ENCODE results near the gene ABCF1. TPM values are rescaled to one million over a fixed set of nuclear protein-coding genes. Genes with fewer than 3 reads are reported as not detected.

ABCF1 gene
- total RNA-seq, 3 donors from 2014 or later (not counting 1 experiment from before 2014, with no cell fraction given), result 91.4 to 138 (median 138) TPM

GRCh38 chr6:30589754-30590358 lies 18.6 kb downstream of the ABCF1 start:
- TF ChIP-seq CTCF (IDR thresholded peaks at IDR 0.05), result no peak
- Histone ChIP-seq H3K9me3 (ENCODE audit: control insufficient read depth, insufficient read depth, low read length) (no peaks in the 10 kb centered on the region), H3K27me3 (ENCODE audit: control insufficient read depth, insufficient read depth, low read length) (no peaks in the 10 kb centered on the region), H3K27ac (ENCODE audit: low read length) (no peak overlapping the region), H3K36me3 (ENCODE audit: control insufficient read depth, insufficient read depth, low read length) (peaks cover 74% of the 10 kb centered on the region), H3K4me1 (ENCODE audit: control insufficient read depth, insufficient read depth, low read length) (no peaks in the 10 kb centered on the region), H3K4me3 (ENCODE audit: low read length) (no peak overlapping the region)
- DNase-seq (no peak), ATAC-seq (no peak)
- H3K36me3 Mint-ChIP-seq, result peaks cover 17% of the 10 kb centered on the region
- peaks cover 7 to 13% of the 10 kb centered on the region in 2 donors for H3K4me1 Mint-ChIP-seq
- intact Hi-C loops (cut with micrococcal nuclease), result no loop called here
- no peaks in the 10 kb centered on the region for H3K9me3 Mint-ChIP-seq
- peak overlapping the region in 1 of 2 donors; percentile 26 for H3K27ac Mint-ChIP-seq
- H3K27me3 Mint-ChIP-seq (ENCODE audit: low read depth in 2 of 2), result no peaks in the 10 kb centered on the region
- no peak overlapping the region for H3K4me3 Mint-ChIP-seq
- WGBS (ENCODE audit: insufficient coverage), result 95% methylated on average over 15 of the region's 15 CpGs

- WGBS (ENCODE audit: insufficient coverage), result 83% methylated on average over 8 of the region's 8 CpGs
- Histone ChIP-seq H3K4me3 (ENCODE audit: low read length) (no peak overlapping the region), H3K36me3 (ENCODE audit: control insufficient read depth, insufficient read depth, low read length) (peaks cover 70% of the 10 kb centered on the region), H3K9me3 (ENCODE audit: control insufficient read depth, insufficient read depth, low read length) (no peaks in the 10 kb centered on the region), H3K27me3 (ENCODE audit: control insufficient read depth, insufficient read depth, low read length) (no peaks in the 10 kb centered on the region), H3K4me1 (ENCODE audit: control insufficient read depth, insufficient read depth, low read length) (no peaks in the 10 kb centered on the region), H3K27ac (ENCODE audit: low read length) (no peak overlapping the region)
- no peak for TF ChIP-seq CTCF (IDR thresholded peaks at IDR 0.05)
- peaks cover 7 to 13% of the 10 kb centered on the region in 2 donors for H3K4me1 Mint-ChIP-seq
- ATAC-seq (peak in 2 of 3 donors; percentile 13 to 17), DNase-seq (no peak)
- no peaks in the 10 kb centered on the region for H3K27me3 Mint-ChIP-seq (ENCODE audit: low read depth in 2 of 2)
- H3K36me3 Mint-ChIP-seq, result peaks cover 17% of the 10 kb centered on the region
- H3K4me3 Mint-ChIP-seq, result no peak overlapping the region
- peak overlapping the region in 1 of 2 donors; percentile 26 for H3K27ac Mint-ChIP-seq
- intact Hi-C loops (cut with micrococcal nuclease), result no loop called here
- H3K9me3 Mint-ChIP-seq, result no peaks in the 10 kb centered on the region
These were observed 19.3 kb downstream of the ABCF1 start for GRCh38 chr6:30590509-30590908.

GRCh38 chr6:30591008-30591407 lies 19.8 kb downstream of the ABCF1 start:
- peaks cover 7 to 13% of the 10 kb centered on the region in 2 donors for H3K4me1 Mint-ChIP-seq
- no peak for DNase-seq
- H3K27ac Mint-ChIP-seq, result peak overlapping the region in 1 of 2 donors; percentile 11
- Histone ChIP-seq H3K9me3 (ENCODE audit: control insufficient read depth, insufficient read depth, low read length) (no peaks in the 10 kb centered on the region), H3K4me1 (ENCODE audit: control insufficient read depth, insufficient read depth, low read length) (no peaks in the 10 kb centered on the region), H3K4me3 (ENCODE audit: low read length) (no peak overlapping the region), H3K27me3 (ENCODE audit: control insufficient read depth, insufficient read depth, low read length) (no peaks in the 10 kb centered on the region), H3K27ac (ENCODE audit: low read length) (no peak overlapping the region), H3K36me3 (ENCODE audit: control insufficient read depth, insufficient read depth, low read length) (peaks cover 65% of the 10 kb centered on the region)
- H3K4me3 Mint-ChIP-seq, result no peak overlapping the region
- WGBS (ENCODE audit: insufficient coverage), result no CpG with 5 or more reads among the region's 1 CpG
- H3K27me3 Mint-ChIP-seq (ENCODE audit: low read depth in 2 of 2), result no peaks in the 10 kb centered on the region
- H3K9me3 Mint-ChIP-seq, result no peaks in the 10 kb centered on the region
- intact Hi-C loops (cut with micrococcal nuclease), result no loop called here
- TF ChIP-seq CTCF (IDR thresholded peaks at IDR 0.05), result no peak
- peak in 1 of 3 donors; percentile 9 for ATAC-seq
- H3K36me3 Mint-ChIP-seq, result peaks cover 17% of the 10 kb centered on the region

- Mint-ChIP-seq H3K4me3 (no peak overlapping the region), H3K36me3 (peaks cover 9% of the 10 kb centered on the region), H3K27ac (peak overlapping the region in 1 of 2 donors; percentile 32), H3K9me3 (no peaks in the 10 kb centered on the region), H3K4me1 (peaks cover 12 to 19% of the 10 kb centered on the region in 2 donors), H3K27me3 (ENCODE audit: low read depth in 2 of 2) (no peaks in the 10 kb centered on the region)
- Histone ChIP-seq H3K27ac (ENCODE audit: low read length) (no peak overlapping the region), H3K4me1 (ENCODE audit: control insufficient read depth, insufficient read depth, low read length) (peaks cover 3% of the 10 kb centered on the region), H3K27me3 (ENCODE audit: control insufficient read depth, insufficient read depth, low read length) (no peaks in the 10 kb centered on the region), H3K4me3 (ENCODE audit: low read length) (no peak overlapping the region), H3K36me3 (ENCODE audit: control insufficient read depth, insufficient read depth, low read length) (peaks cover 53% of the 10 kb centered on the region), H3K9me3 (ENCODE audit: control insufficient read depth, insufficient read depth, low read length) (no peaks in the 10 kb centered on the region)
- intact Hi-C loops (cut with micrococcal nuclease), result no loop called here
- no peak for ATAC-seq
- no peak for TF ChIP-seq CTCF (IDR thresholded peaks at IDR 0.05)
- DNase-seq, result no peak
- WGBS (ENCODE audit: insufficient coverage), result 100% methylated on average over 1 of the region's 1 CpG
These were observed 21.0 kb downstream of the ABCF1 start for GRCh38 chr6:30592287-30592686.
